ENCODE data around the gene ADAMTS9.

ADAMTS9 gene

GRCh38 chr3:64650096-64650622 lies 37.6 kb downstream of the ADAMTS9 start:
- Histone ChIP-seq H2AFZ (ENCODE audit: low read depth, low read length) (no peak overlapping the region), H3K27me3 (ENCODE audit: control insufficient read depth in 1 of 2, insufficient read depth in 1 of 2, low read length in 2 of 2) (no peaks in the 10 kb centered on the region), H2AK5ac (ENCODE audit: low read length, severe bottlenecking) (no peak overlapping the region), H3K18ac (ENCODE audit: low read depth in 1 of 2, low read length in 2 of 2) (no peak overlapping the region), H3K9ac (ENCODE audit: low read length) (no peak overlapping the region), H4K91ac (ENCODE audit: low read length) (no peak overlapping the region), H2BK5ac (ENCODE audit: low read depth, low read length, poor library complexity, severe bottlenecking) (no peak overlapping the region), H3K4me3 (ENCODE audit: insufficient read depth in 1 of 2, low read depth in 1 of 2, low read length in 2 of 2) (no peak overlapping the region), H3K36me3 (ENCODE audit: control insufficient read depth in 1 of 2, insufficient read depth in 2 of 2, low read depth in 1 of 2, low read length in 2 of 2) (peaks cover 2 to 6% of the 10 kb centered on the region in 2 experiments), H4K8ac (ENCODE audit: low read length) (no peak overlapping the region), H3K4me1 (ENCODE audit: control insufficient read depth, insufficient read depth, low read depth, low read length) (peaks cover 3% of the 10 kb centered on the region), H3K14ac (ENCODE audit: low read length in 2 of 2) (no peak overlapping the region), H3K4me2 (ENCODE audit: low read length, poor library complexity, severe bottlenecking) (no peak overlapping the region), H2BK15ac (ENCODE audit: low read depth, poor library complexity, severe bottlenecking) (no peak overlapping the region), H3K4ac (ENCODE audit: low read depth in 1 of 2, low read length in 2 of 2) (no peak overlapping the region), H3K27ac (ENCODE audit: low read length, poor library complexity, severe bottlenecking) (peak overlapping the region; percentile 66), H2BK120ac (ENCODE audit: low read depth, low read length) (no peak overlapping the region), H3K23ac (ENCODE audit: low read length in 2 of 2) (no peak overlapping the region), H3K9me3 (ENCODE audit: control insufficient read depth, low read length) (no peaks in the 10 kb centered on the region), H3K79me1 (replicated peaks; ENCODE audit: low read length, poor library complexity, severe bottlenecking) (no peaks in the 10 kb centered on the region), H2BK12ac (ENCODE audit: low read length in 2 of 2) (no peak overlapping the region)
- DNase-seq = no peak
- 62% methylated on average over 7 of the region's 9 CpGs for WGBS

- WGBS = 87% methylated on average over 8 of the region's 11 CpGs
- H3K4me2 ChIP-seq (ENCODE audit: low read length, poor library complexity, severe bottlenecking) = no peak overlapping the region
- H3K27me3 ChIP-seq (ENCODE audit: control insufficient read depth in 1 of 2, insufficient read depth in 1 of 2, low read length in 2 of 2) = no peaks in the 10 kb centered on the region
- H3K27ac ChIP-seq (ENCODE audit: low read length, poor library complexity, severe bottlenecking) = no peak overlapping the region
- H3K9ac ChIP-seq (ENCODE audit: low read length) = no peak overlapping the region
- H3K4me1 ChIP-seq (ENCODE audit: control insufficient read depth, insufficient read depth, low read depth, low read length) = peaks cover 3% of the 10 kb centered on the region
- H4K8ac ChIP-seq (ENCODE audit: low read length) = no peak overlapping the region
- H3K9me3 ChIP-seq (ENCODE audit: control insufficient read depth, low read length) = no peaks in the 10 kb centered on the region
- no peak overlapping the region for H3K4me3 ChIP-seq (ENCODE audit: insufficient read depth in 1 of 2, low read depth in 1 of 2, low read length in 2 of 2)
- no peak overlapping the region for H2BK15ac ChIP-seq (ENCODE audit: low read depth, poor library complexity, severe bottlenecking)
- H2BK5ac ChIP-seq (ENCODE audit: low read depth, low read length, poor library complexity, severe bottlenecking) = no peak overlapping the region
- H3K18ac ChIP-seq (ENCODE audit: low read depth in 1 of 2, low read length in 2 of 2) = no peak overlapping the region
- peaks cover 2 to 6% of the 10 kb centered on the region in 2 experiments for H3K36me3 ChIP-seq (ENCODE audit: control insufficient read depth in 1 of 2, insufficient read depth in 2 of 2, low read depth in 1 of 2, low read length in 2 of 2)
- no peak overlapping the region for H3K4ac ChIP-seq (ENCODE audit: low read depth in 1 of 2, low read length in 2 of 2)
- H2BK12ac ChIP-seq (ENCODE audit: low read length in 2 of 2) = no peak overlapping the region
- H4K91ac ChIP-seq (ENCODE audit: low read length) = no peak overlapping the region
- H2BK120ac ChIP-seq (ENCODE audit: low read depth, low read length) = no peak overlapping the region
- H2AK5ac ChIP-seq (ENCODE audit: low read length, severe bottlenecking) = peak overlapping the region; percentile 39
- H3K79me1 ChIP-seq (replicated peaks; ENCODE audit: low read length, poor library complexity, severe bottlenecking) = no peaks in the 10 kb centered on the region
- no peak overlapping the region for H2AFZ ChIP-seq (ENCODE audit: low read depth, low read length)
- no peak overlapping the region for H3K14ac ChIP-seq (ENCODE audit: low read length in 2 of 2)
- no peak for DNase-seq
- H3K23ac ChIP-seq (ENCODE audit: low read length in 2 of 2) = no peak overlapping the region
Measured at GRCh38 chr3:64648927-64649906, 38.6 kb downstream of the ADAMTS9 start.

- H3K23ac ChIP-seq (ENCODE audit: low read length in 2 of 2) = no peak overlapping the region
Measured at GRCh38 chr3:64647825-64648224, 40.0 kb downstream of the ADAMTS9 start.

GRCh38 chr3:64645243-64645642 lies 42.6 kb downstream of the ADAMTS9 start:
- Histone ChIP-seq H4K8ac (ENCODE audit: low read length) (no peak overlapping the region), H3K4me2 (ENCODE audit: low read length, poor library complexity, severe bottlenecking) (no peak overlapping the region), H2BK120ac (ENCODE audit: low read depth, low read length) (no peak overlapping the region), H3K79me1 (replicated peaks; ENCODE audit: low read length, poor library complexity, severe bottlenecking) (no peaks in the 10 kb centered on the region), H3K23ac (ENCODE audit: low read length in 2 of 2) (no peak overlapping the region), H3K4me1 (ENCODE audit: control insufficient read depth, insufficient read depth, low read depth, low read length) (peaks cover 7% of the 10 kb centered on the region), H2AK5ac (ENCODE audit: low read length, severe bottlenecking) (no peak overlapping the region), H3K14ac (ENCODE audit: low read length in 2 of 2) (no peak overlapping the region), H4K91ac (ENCODE audit: low read length) (no peak overlapping the region), H2BK12ac (ENCODE audit: low read length in 2 of 2) (no peak overlapping the region), H3K9me3 (ENCODE audit: control insufficient read depth, low read length) (no peaks in the 10 kb centered on the region), H3K4me3 (ENCODE audit: insufficient read depth in 1 of 2, low read depth in 1 of 2, low read length in 2 of 2) (no peak overlapping the region), H3K9ac (ENCODE audit: low read length) (no peak overlapping the region), H2BK5ac (ENCODE audit: low read depth, low read length, poor library complexity, severe bottlenecking) (no peak overlapping the region), H3K4ac (ENCODE audit: low read depth in 1 of 2, low read length in 2 of 2) (no peak overlapping the region), H3K27ac (ENCODE audit: low read length, poor library complexity, severe bottlenecking) (no peak overlapping the region), H3K36me3 (ENCODE audit: control insufficient read depth in 1 of 2, insufficient read depth in 2 of 2, low read depth in 1 of 2, low read length in 2 of 2) (peaks cover 2 to 6% of the 10 kb centered on the region in 2 experiments), H2BK15ac (ENCODE audit: low read depth, poor library complexity, severe bottlenecking) (no peak overlapping the region), H3K18ac (ENCODE audit: low read depth in 1 of 2, low read length in 2 of 2) (no peak overlapping the region), H2AFZ (ENCODE audit: low read depth, low read length) (no peak overlapping the region), H3K27me3 (ENCODE audit: control insufficient read depth in 1 of 2, insufficient read depth in 1 of 2, low read length in 2 of 2) (no peaks in the 10 kb centered on the region)
- peak; percentile 49 for DNase-seq

More at GRCh38 chr3:64647825-64648224, 40.0 kb downstream of the ADAMTS9 start:
- no peak for DNase-seq
- no peak overlapping the region for H4K8ac ChIP-seq (ENCODE audit: low read length)
- H3K4me2 ChIP-seq (ENCODE audit: low read length, poor library complexity, severe bottlenecking) = no peak overlapping the region
- H3K27ac ChIP-seq (ENCODE audit: low read length, poor library complexity, severe bottlenecking) = no peak overlapping the region
- no peaks in the 10 kb centered on the region for H3K27me3 ChIP-seq (ENCODE audit: control insufficient read depth in 1 of 2, insufficient read depth in 1 of 2, low read length in 2 of 2)
- peaks cover 4% of the 10 kb centered on the region for H3K4me1 ChIP-seq (ENCODE audit: control insufficient read depth, insufficient read depth, low read depth, low read length)
- H3K18ac ChIP-seq (ENCODE audit: low read depth in 1 of 2, low read length in 2 of 2) = no peak overlapping the region
- WGBS = 91% methylated on average over 7 of the region's 7 CpGs
- H3K4me3 ChIP-seq (ENCODE audit: insufficient read depth in 1 of 2, low read depth in 1 of 2, low read length in 2 of 2) = no peak overlapping the region
- no peak overlapping the region for H3K14ac ChIP-seq (ENCODE audit: low read length in 2 of 2)
- no peak overlapping the region for H4K91ac ChIP-seq (ENCODE audit: low read length)
- no peak overlapping the region for H2BK120ac ChIP-seq (ENCODE audit: low read depth, low read length)
- H3K9ac ChIP-seq (ENCODE audit: low read length) = no peak overlapping the region
- no peak overlapping the region for H2BK5ac ChIP-seq (ENCODE audit: low read depth, low read length, poor library complexity, severe bottlenecking)
- no peak overlapping the region for H2BK12ac ChIP-seq (ENCODE audit: low read length in 2 of 2)
- no peaks in the 10 kb centered on the region for H3K79me1 ChIP-seq (replicated peaks; ENCODE audit: low read length, poor library complexity, severe bottlenecking)
- peaks cover 2 to 6% of the 10 kb centered on the region in 2 experiments for H3K36me3 ChIP-seq (ENCODE audit: control insufficient read depth in 1 of 2, insufficient read depth in 2 of 2, low read depth in 1 of 2, low read length in 2 of 2)
- no peak overlapping the region for H3K4ac ChIP-seq (ENCODE audit: low read depth in 1 of 2, low read length in 2 of 2)
- no peak overlapping the region for H2AK5ac ChIP-seq (ENCODE audit: low read length, severe bottlenecking)
- no peak overlapping the region for H2AFZ ChIP-seq (ENCODE audit: low read depth, low read length)
- no peaks in the 10 kb centered on the region for H3K9me3 ChIP-seq (ENCODE audit: control insufficient read depth, low read length)
- H2BK15ac ChIP-seq (ENCODE audit: low read depth, poor library complexity, severe bottlenecking) = no peak overlapping the region
